GM23248 (cell line): ENCODE data around the gene WSB2. TPM values are rescaled to one million over a fixed set of nuclear protein-coding genes. Genes with fewer than 3 reads are reported as not detected.

Experiments
- DNase-seq: peaks from one replicate; pipeline ENCODE4 v3.0.0-alpha.2; 2015
- H2AFZ ChIP-seq: fragments of 200-600 bp; sonication (generic); 2 replicates; pipeline ENCODE4 v1.6.1; 2016; ENCODE audit warnings: antibody characterized with exemption
- H3F3A ChIP-seq: fragments of 200-600 bp; sonication (generic); 2 replicates; pipeline ENCODE4 v1.6.1; 2016; ENCODE audit warnings: mild to moderate bottlenecking, antibody characterized with exemption, mixed run types; ENCODE audit not compliant: insufficient read depth
- H3K27ac ChIP-seq: fragments of 200-600 bp; sonication (generic); 2 replicates; pipeline ENCODE4 v1.5.1; 2016; ENCODE audit warnings: mild to moderate bottlenecking
- H3K27me3 ChIP-seq: fragments of 200-600 bp; sonication (generic); replicated peaks from 2 replicates; pipeline ENCODE4 v1.6.1; 2016; ENCODE audit warnings: mild to moderate bottlenecking; ENCODE audit not compliant: insufficient read depth
- H3K36me3 ChIP-seq: fragments of 200-600 bp; sonication (generic); 2 replicates; pipeline ENCODE4 v1.6.1; 2016; ENCODE audit warnings: low read depth, mild to moderate bottlenecking
- H3K4me1 ChIP-seq: fragments of 200-600 bp; sonication (generic); 2 replicates; pipeline ENCODE4 v1.6.1; 2016; ENCODE audit warnings: mild to moderate bottlenecking; ENCODE audit not compliant: insufficient read depth
- H3K4me2 ChIP-seq: fragments of 200-600 bp; sonication (generic); one replicate; pipeline ENCODE4 v1.6.1; 2016; ENCODE audit warnings: mild to moderate bottlenecking; ENCODE audit not compliant: unreplicated experiment
- H3K4me3 ChIP-seq: fragments of 200-600 bp; sonication (generic); 2 replicates; pipeline ENCODE4 v1.5.1; 2016; ENCODE audit warnings: mild to moderate bottlenecking
- H3K79me2 ChIP-seq: fragments of 200-600 bp; sonication (generic); 2 replicates; pipeline ENCODE4 v1.6.1; 2016; ENCODE audit warnings: mild to moderate bottlenecking; ENCODE audit not compliant: insufficient read depth
- H3K9ac ChIP-seq: fragments of 200-600 bp; sonication (generic); 2 replicates; pipeline ENCODE4 v1.6.1; 2016; ENCODE audit warnings: mild to moderate bottlenecking
- H3K9me2 ChIP-seq: fragments of 200-600 bp; sonication (generic); 2 replicates; pipeline ENCODE4 v1.6.1; 2016; ENCODE audit warnings: mixed run types, mild to moderate bottlenecking, moderate library complexity; ENCODE audit not compliant: insufficient read depth
- H3K9me3 ChIP-seq: fragments of 200-600 bp; sonication (generic); one replicate; pipeline ENCODE4 v1.6.1; 2017; ENCODE audit warnings: low read depth
- H4K20me1 ChIP-seq: fragments of 200-600 bp; sonication (generic); 2 replicates; pipeline ENCODE4 v1.6.0; 2016; ENCODE audit not compliant: insufficient read depth
- EZH2 ChIP-seq: fragments of 200-600 bp; sonication (generic); IDR thresholded peaks from 2 replicates; pipeline ENCODE4 v1.6.1; 2018; ENCODE audit warnings: antibody characterized with exemption, mild to moderate bottlenecking; ENCODE audit not compliant: insufficient read depth, poor library complexity, severe bottlenecking
- EZH2phosphoT487 ChIP-seq: fragments of 200-600 bp; sonication (generic); IDR thresholded peaks from 2 replicates; pipeline ENCODE4 v1.6.1; 2018; ENCODE audit warnings: antibody characterized with exemption, moderate library complexity, mild to moderate bottlenecking, low read depth; ENCODE audit not compliant: insufficient read depth
- WGBS, 2 experiments: methylation state at CpG; one replicate each; pipeline ENCODE4 v1.1.6; 2015 to 2017; ENCODE audit warnings: low lambda C conversion rate in 2 of 2, low coverage in 1 of 2; ENCODE audit errors: missing lambda C conversion rate in 2 of 2; 5-methylcytosine and 5-hydroxymethylcytosine counted together
- in situ Hi-C: fragments of 300-500 bp; cut with MboI; formaldehyde crosslinking; loops from 2 replicates; pipeline ENCODE4 v1.15.0; 2020
- polyA plus RNA-seq: library from polyadenylated mRNA; unstranded; fragments of >200 nt; fragmentation: Nextera tagmentation; extraction: Ambion mirVana; gene quantifications from 2 replicates; pipeline ENCODE4 v1.2.1, GENCODE V29; 2016
- total RNA-seq: library from RNA; depleted of rRNA; stranded (reverse); fragments of >200 nt; shearing (Covaris generic); gene quantifications from 2 replicates; pipeline ENCODE4 v1.2.3, GENCODE V29; 2014

The WSB2 gene
- total and polyA plus RNA-seq, 2 experiments from 2014 or later, result 65.8 to 162 TPM

DNA sequence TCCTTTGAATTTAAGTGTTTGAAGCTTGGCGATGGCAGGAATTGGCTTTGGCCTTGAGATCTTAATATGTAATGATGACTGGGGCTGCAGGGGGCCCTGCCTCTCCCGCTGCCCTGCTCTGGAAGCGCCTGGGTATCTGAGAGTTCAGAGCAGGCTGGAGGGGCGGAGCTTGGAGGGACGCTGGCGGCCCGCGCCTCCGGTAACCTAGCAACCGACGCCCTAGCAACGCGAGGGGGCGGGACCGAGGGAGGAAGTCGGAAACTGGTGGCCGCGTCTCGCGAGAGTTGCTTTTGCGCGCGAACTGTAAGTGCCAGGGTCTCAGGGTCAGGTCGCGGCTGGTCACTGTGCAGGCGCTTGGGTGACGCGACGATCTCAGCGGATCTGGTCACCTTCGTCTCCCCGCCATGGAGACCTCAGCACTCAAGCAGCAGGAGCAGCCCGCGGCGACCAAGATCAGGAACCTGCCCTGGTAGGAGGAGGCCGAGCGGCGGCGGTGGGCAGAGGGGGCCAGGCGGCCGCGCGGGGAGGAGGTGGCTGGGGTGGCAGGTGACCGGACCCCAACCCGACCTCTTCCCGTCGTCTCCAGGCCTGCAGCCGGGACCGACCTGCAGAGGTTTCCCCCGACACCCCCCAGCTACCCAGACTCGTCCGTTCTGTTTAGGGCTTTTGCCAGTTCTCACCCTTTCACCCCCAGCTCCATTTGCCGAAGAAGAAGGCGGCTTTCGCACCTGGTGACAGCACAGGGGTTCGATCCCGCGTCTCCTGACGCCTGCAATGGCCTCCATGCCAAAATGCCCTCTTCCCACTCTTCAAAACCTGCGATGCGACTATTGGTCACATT is 44.3 kb downstream of the WSB2 start, which contains the start of gene RFC5:
Gene RFC5 (plus strand): TSS at position 280 of the 841 bp plus-strand sequence. CDS start 125 bp downstream, at position 405.
- H2AFZ ChIP-seq, result peak within 1 kb of the TSS; percentile 93
- in situ Hi-C loops, result no loop called here
- peak within 1 kb of the TSS; percentile 99 for H3K4me2 ChIP-seq
- peak within 1 kb of the TSS; percentile 84 for H3K4me3 ChIP-seq
- no peak within 1 kb of the TSS for H3K27ac ChIP-seq
- H3K9me2 ChIP-seq, result no peaks in the 10 kb centered on the region
- WGBS, 2 experiments, result 0 to 2% methylated on average over 31 to 45 of the region's 61 CpGs
- no peaks in the 10 kb centered on the region for H3F3A ChIP-seq
- peak; percentile 100 for DNase-seq
- H3K4me1 ChIP-seq, result peaks cover 4% of the 10 kb centered on the region; the same call in 1 of the 2 replicates
- H3K27me3 ChIP-seq, result no peaks in the 10 kb centered on the region
- peak within 1 kb of the TSS; percentile 86 for H3K9ac ChIP-seq
- H3K36me3 ChIP-seq, result no peaks in the 10 kb centered on the region
- peaks cover 27% of the 10 kb centered on the region for H3K79me2 ChIP-seq
- H3K9me3 ChIP-seq, result no peaks in the 10 kb centered on the region
- TF ChIP-seq EZH2 (no peak), EZH2phosphoT487 (no peak)
- H4K20me1 ChIP-seq, result no peaks in the 10 kb centered on the region

DNA sequence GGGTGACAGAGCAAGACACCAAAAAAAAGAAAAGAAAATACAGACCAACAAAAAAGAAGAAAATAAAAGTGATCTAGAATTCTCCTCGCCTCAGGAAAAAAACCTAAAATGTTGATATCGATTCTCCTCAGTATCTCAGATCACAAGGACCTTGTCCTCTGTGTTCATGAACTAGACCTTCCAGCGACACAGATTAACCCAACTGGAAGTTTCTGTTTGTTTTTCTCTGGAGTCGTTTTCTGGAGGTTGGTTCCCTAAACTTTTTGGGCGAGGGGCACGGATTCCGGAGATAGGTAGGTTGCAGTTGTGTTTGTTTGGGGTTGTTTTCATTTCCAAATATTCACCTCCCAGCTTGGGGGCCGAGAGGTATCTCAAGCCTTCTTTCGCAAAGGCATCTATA is 45.0 kb downstream of the WSB2 start:
- in situ Hi-C loops, result no loop called here
- peak overlapping the region; percentile 79 for H3K4me2 ChIP-seq

DNA sequence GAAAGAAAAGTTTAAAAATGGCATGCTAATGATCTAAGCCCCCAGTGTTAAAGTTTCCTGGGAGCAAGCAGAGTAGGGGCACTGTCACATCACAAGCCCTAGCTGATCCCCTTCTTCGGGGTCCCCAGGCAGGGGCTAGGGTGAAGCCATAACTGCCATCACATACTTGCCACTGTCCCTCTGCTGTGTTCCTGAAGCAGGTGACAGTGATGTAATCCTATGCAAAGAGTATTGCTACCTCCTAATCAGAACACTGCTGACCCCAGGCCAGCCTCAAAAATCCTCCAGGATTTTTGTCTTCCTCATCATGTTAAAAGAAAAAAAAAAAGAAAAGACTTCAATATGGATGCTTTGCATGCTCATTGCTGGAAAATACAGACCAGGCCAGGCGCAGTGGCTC is 45.7 kb downstream of the WSB2 start:
- H3K9me3 ChIP-seq, result no peaks in the 10 kb centered on the region
- H3K4me1 ChIP-seq, result peaks cover 4% of the 10 kb centered on the region; the same call in 1 of the 2 replicates
- no peak overlapping the region for H3K9ac ChIP-seq
- H3K27ac ChIP-seq, result no peak overlapping the region
- no peak overlapping the region for H3K4me2 ChIP-seq
- in situ Hi-C loops, result no loop called here
- H3K9me2 ChIP-seq, result no peaks in the 10 kb centered on the region
- H3K4me3 ChIP-seq, result no peak overlapping the region
- H3K36me3 ChIP-seq, result no peaks in the 10 kb centered on the region
- no peaks in the 10 kb centered on the region for H3F3A ChIP-seq
- no peak for TF ChIP-seq EZH2phosphoT487
- no peaks in the 10 kb centered on the region for H3K27me3 ChIP-seq
- WGBS, 2 experiments, result 69 to 75% methylated on average over 2 of the region's 2 CpGs
- DNase-seq, result no peak
- H3K79me2 ChIP-seq, result peaks cover 27% of the 10 kb centered on the region
- no peaks in the 10 kb centered on the region for H4K20me1 ChIP-seq
- H2AFZ ChIP-seq, result peak overlapping the region; percentile 93; the same call in 1 of the 2 replicates

More for the DNA sequence above, 45.0 kb downstream of the WSB2 start:
- Histone ChIP-seq H3F3A (no peaks in the 10 kb centered on the region), H3K79me2 (peaks cover 27% of the 10 kb centered on the region), H3K27me3 (no peaks in the 10 kb centered on the region), H3K9ac (peak overlapping the region; percentile 86), H2AFZ (peak overlapping the region; percentile 93), H3K4me1 (peaks cover 4% of the 10 kb centered on the region; the same call in 1 of the 2 replicates), H4K20me1 (no peaks in the 10 kb centered on the region), H3K4me3 (peak overlapping the region; percentile 84), H3K9me2 (no peaks in the 10 kb centered on the region), H3K9me3 (no peaks in the 10 kb centered on the region), H3K27ac (no peak overlapping the region), H3K36me3 (no peaks in the 10 kb centered on the region)
- no peak for TF ChIP-seq EZH2
- no peak for TF ChIP-seq EZH2phosphoT487
- DNase-seq, result no peak
- 31 to 32% methylated on average over 9 of the region's 9 CpGs for WGBS, 2 experiments

DNA sequence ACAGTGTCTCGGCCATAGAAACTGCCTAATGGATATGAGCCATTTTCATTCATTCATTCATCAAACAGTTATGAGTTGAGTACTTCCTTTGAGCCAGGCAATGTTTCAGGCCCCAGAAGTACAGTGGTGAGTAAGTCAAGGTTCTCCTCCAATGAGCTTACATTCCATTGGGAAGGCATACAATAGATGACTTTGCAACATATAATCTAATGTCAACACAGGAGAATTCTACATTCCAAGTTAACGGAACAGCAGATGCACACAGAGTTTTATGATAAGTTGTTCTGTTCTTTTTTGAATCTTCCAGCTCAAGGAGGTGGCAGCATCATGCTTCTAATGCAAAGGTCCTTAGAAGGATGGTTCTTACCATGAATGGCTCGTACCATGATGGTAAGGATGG is 47.7 kb downstream of the WSB2 start:
- in situ Hi-C loops, result no loop called here
- 89 to 91% methylated on average over 3 of the region's 3 CpGs for WGBS, 2 experiments
- no peak overlapping the region for H2AFZ ChIP-seq

More for the DNA sequence above, 47.7 kb downstream of the WSB2 start:
- no peak for DNase-seq
- Histone ChIP-seq H3K9me2 (no peaks in the 10 kb centered on the region), H3K4me3 (no peak overlapping the region), H3F3A (no peaks in the 10 kb centered on the region), H4K20me1 (no peaks in the 10 kb centered on the region), H3K4me2 (no peak overlapping the region), H3K79me2 (peaks cover 17% of the 10 kb centered on the region), H3K9me3 (no peaks in the 10 kb centered on the region), H3K27me3 (no peaks in the 10 kb centered on the region), H3K4me1 (peaks cover 4% of the 10 kb centered on the region; the same call in 1 of the 2 replicates), H3K27ac (no peak overlapping the region), H3K36me3 (no peaks in the 10 kb centered on the region), H3K9ac (no peak overlapping the region)
- TF ChIP-seq EZH2phosphoT487, result no peak
